ENCODE data around the gene IFNE.
A peak's percentile ranks its signal among the peaks of the same experiment; 100 is the strongest.
"Not testable (repeated sequence)": the region's sequence is repeated elsewhere in the genome, so short reads cannot be mapped to it uniquely, and the experiment has no call there.

Gene IFNE

GRCh38 chr9:21443849-21444625 is 38.1 kb downstream of the IFNE start:
- no peak for TF ChIP-seq CTCF (conservative IDR thresholded peaks at IDR 0.05; ENCODE audit: low read depth, low read length)
- no peak for DNase-seq (ENCODE audit: low read depth)
- H3K4me3 ChIP-seq (ENCODE audit: low read depth, low read length) = no peak overlapping the region

GRCh38 chr9:21440139-21440538 is 42.0 kb downstream of the IFNE start, which contains the start of gene IFNA1:
Gene IFNA1 (plus strand): TSS chr9:21440439. CDS start chr9:21440508, 69 bp downstream.
- TF ChIP-seq CTCF (conservative IDR thresholded peaks at IDR 0.05; ENCODE audit: low read depth, low read length) = no peak
- DNase-seq (ENCODE audit: low read depth) = no peak
- no peak within 1 kb of the TSS for H3K4me3 ChIP-seq (ENCODE audit: low read depth, low read length)

- DNase-seq (ENCODE audit: low read depth); H3K4me3 ChIP-seq (ENCODE audit: low read depth, low read length): not testable (repeated sequence)
Measured at GRCh38 chr9:21435015-21435383, 47.1 kb downstream of the IFNE start.

GRCh38 chr9:21434202-21435014 is 47.7 kb downstream of the IFNE start:
- peak; percentile 88 for DNase-seq (ENCODE audit: low read depth)

GRCh38 chr9:21432672-21433425 is 49.3 kb downstream of the IFNE start:
- no peak for DNase-seq (ENCODE audit: low read depth)
- H3K4me3 ChIP-seq (ENCODE audit: low read depth, low read length) = no peak overlapping the region
- TF ChIP-seq CTCF (conservative IDR thresholded peaks at IDR 0.05; ENCODE audit: low read depth, low read length) = no peak

More at GRCh38 chr9:21434202-21435014, 47.7 kb downstream of the IFNE start:
- no peak overlapping the region for H3K4me3 ChIP-seq (ENCODE audit: low read depth, low read length)
- TF ChIP-seq CTCF (conservative IDR thresholded peaks at IDR 0.05; ENCODE audit: low read depth, low read length) = peak; percentile 65
